Transverse colon (tissue), 4 donors: ENCODE measurements around the gene SNAP91. TPM values are rescaled to one million over a fixed set of nuclear protein-coding genes. Genes with fewer than 3 reads are reported as not detected.
"Not testable (repeated sequence)": the region's sequence is repeated elsewhere in the genome, so short reads cannot be mapped to it uniquely, and the experiment has no call there.

Experiments
- DNase-seq: peaks from one replicate; pipeline ENCODE4 v3.0.0-alpha.2; 2019
- H3K27ac ChIP-seq, 4 donors: fragments of 200-600 bp; sonication (generic); 2 replicates each; pipeline ENCODE4 v1.5.1; 2016 to 2018; ENCODE audit warnings: inconsistent platforms in 4 of 4
- H3K27me3 ChIP-seq: fragments of 200-600 bp; sonication (generic); 2 replicates; pipeline ENCODE4 v1.5.1; 2017; ENCODE audit warnings: inconsistent platforms
- H3K36me3 ChIP-seq, 4 donors: fragments of 200-600 bp; sonication (generic); 2 replicates each; pipeline ENCODE4 v1.5.1; 2017 to 2019; ENCODE audit warnings: inconsistent platforms in 4 of 4
- H3K4me1 ChIP-seq, 4 donors: fragments of 200-600 bp; sonication (generic); 2 replicates each; pipeline ENCODE4 v1.5.1; 2017 to 2020; ENCODE audit warnings: inconsistent platforms in 4 of 4
- H3K4me3 ChIP-seq, 4 donors: fragments of 200-600 bp; sonication (generic); 1 replicate in 1 of 4; 2 replicates in 3 of 4; pipeline versions ENCODE4 v1.5.1 to v1.6.1; 2017 to 2019; ENCODE audit warnings: inconsistent platforms in 4 of 4
- H3K9me3 ChIP-seq, 2 donors: fragments of 200-600 bp; sonication (generic); 2 replicates each; pipeline ENCODE4 v1.5.1; 2017 to 2019; ENCODE audit warnings: inconsistent platforms in 2 of 2
- CTCF ChIP-seq, 5 experiments: fragments of 200-600 bp in 3 of 5; fragments of 450-650 bp in 2 of 5; sonication (generic) in 3 of 5; IDR thresholded peaks; 1 replicate in 2 of 5; 2 replicates in 3 of 5; pipeline ENCODE4 v1.5.1; 2016 to 2017; ENCODE audit warnings: antibody characterized with exemption in 5 of 5, inconsistent platforms in 3 of 5, mild to moderate bottlenecking in 2 of 5, moderate library complexity in 1 of 5
- EP300 ChIP-seq: sonication (generic); formaldehyde crosslinking; IDR thresholded peaks from one replicate; pipeline ENCODE4 v1.6.1; 2017; ENCODE audit warnings: antibody characterized with exemption, low read depth
- POLR2A ChIP-seq: fragments of 450-650 bp; IDR thresholded peaks from one replicate; pipeline ENCODE4 v1.6.1; 2016; ENCODE audit warnings: antibody characterized with exemption, mild to moderate bottlenecking, moderate library complexity
- POLR2AphosphoS5 ChIP-seq, 3 donors: sonication (generic); formaldehyde crosslinking; IDR thresholded peaks; one replicate each; pipeline ENCODE4 v1.6.1; 2016; ENCODE audit warnings: antibody characterized with exemption in 3 of 3
- WGBS, 2 donors: methylation state at CpG; one replicate each; pipeline ENCODE4 v1.1.5; 2018; ENCODE audit warnings: low coverage in 1 of 2; 5-methylcytosine and 5-hydroxymethylcytosine counted together
- in situ Hi-C, 4 donors: fragments of 200-750 bp; cut with MboI; loops; one replicate each; pipeline versions ENCODE4 v1.15.0 to v1.15.1; 2017; ENCODE audit warnings: low sequenced_read_pairs in 3 of 4, low pct_ligation_motif_present in 1 of 4, low pct_unique_long_range_greater_than_20kb in 1 of 4
- intact Hi-C: fragments of 100-400 bp; cut with DNase I; formaldehyde crosslinking; loops from one replicate; pipeline ENCODE4 v1.15.1; 2023; ENCODE audit warnings: low total_unique reads
- total RNA-seq, 4 donors: library from RNA; depleted of rRNA; stranded (reverse); fragments of >200 nt; gene quantifications; one replicate each; pipeline ENCODE4 v1.1.0, GENCODE V29; 2016

The SNAP91 gene
- 1 to 10 TPM in 2 of 4 donors, under 1 TPM in 1, not detected in 1; 0.95 to 3.8 (median 1.5) TPM for total RNA-seq

- 3% methylated on average over 34 of the region's 83 CpGs; no CpG with 5 or more reads in 1 of the 2 donors for WGBS, 2 donors
- no peak for DNase-seq
- peaks cover 0 to 9% (median 6%) of the 10 kb centered on the region in 4 donors for H3K4me1 ChIP-seq
- peaks cover 0 to 7% of the 10 kb centered on the region in 2 donors for H3K9me3 ChIP-seq
- no peak within 1 kb of the TSS for H3K27ac ChIP-seq
- intact Hi-C loops (no loop called here), in situ Hi-C loops (no loop called here)
- H3K36me3 ChIP-seq: no peaks in the 10 kb centered on the region
- TF ChIP-seq CTCF (IDR thresholded peaks at IDR 0.05) (no peak), POLR2AphosphoS5 (IDR thresholded peaks at IDR 0.05) (no peak), POLR2A (no peak), EP300 (no peak)
- H3K4me3 ChIP-seq: peak within 1 kb of the TSS; percentile 5 to 58 (median 31)
- H3K27me3 ChIP-seq: peaks cover 70% of the 10 kb centered on the region
These were observed at the start of gene SNAP91 for GRCh38 chr6:83708970-83709747. TSS of gene SNAP91 (minus strand) at chr6:83709101. CDS start at chr6:83707927, 1,174 bp downstream.

GRCh38 chr6:83758533-83758932 lies 49.6 kb upstream of the SNAP91 start:
- Histone ChIP-seq H3K36me3 (no peaks in the 10 kb centered on the region), H3K4me3 (no peak overlapping the region), H3K27ac (no peak overlapping the region), H3K27me3 (no peaks in the 10 kb centered on the region), H3K4me1 (peaks cover 0 to 2% (median 0%) of the 10 kb centered on the region in 4 donors), H3K9me3 (peaks cover 0 to 10% of the 10 kb centered on the region in 2 donors)
- TF ChIP-seq POLR2A (no peak), CTCF (IDR thresholded peaks at IDR 0.05) (no peak), EP300 (no peak), POLR2AphosphoS5 (IDR thresholded peaks at IDR 0.05) (no peak)
- DNase-seq: no peak
- in situ Hi-C loops (no loop called here), intact Hi-C loops (no loop called here)

GRCh38 chr6:83757021-83757420 lies 48.1 kb upstream of the SNAP91 start:
- in situ Hi-C loops: no loop called here
- Histone ChIP-seq H3K4me3 (no peak overlapping the region), H3K27ac (no peak overlapping the region), H3K9me3 (peaks cover 0 to 10% of the 10 kb centered on the region in 2 donors), H3K4me1 (no peaks in the 10 kb centered on the region), H3K27me3 (no peaks in the 10 kb centered on the region), H3K36me3 (no peaks in the 10 kb centered on the region)
- DNase-seq: no peak
- TF ChIP-seq CTCF (IDR thresholded peaks at IDR 0.05) (no peak), POLR2AphosphoS5 (IDR thresholded peaks at IDR 0.05) (no peak), POLR2A (no peak), EP300 (no peak)
- intact Hi-C loops: no loop called here

GRCh38 chr6:83756565-83756964 lies 47.7 kb upstream of the SNAP91 start:
- no peaks in the 10 kb centered on the region for H3K4me1 ChIP-seq
- no peak for DNase-seq
- TF ChIP-seq EP300 (no peak), POLR2A (no peak), POLR2AphosphoS5 (IDR thresholded peaks at IDR 0.05) (no peak), CTCF (IDR thresholded peaks at IDR 0.05) (no peak)
- in situ Hi-C loops (no loop called here), intact Hi-C loops (no loop called here)
- peaks cover 0 to 10% of the 10 kb centered on the region in 2 donors for H3K9me3 ChIP-seq
- no peak overlapping the region for H3K4me3 ChIP-seq
- no peaks in the 10 kb centered on the region for H3K36me3 ChIP-seq
- 82 to 100% methylated on average over 2 of the region's 2 CpGs for WGBS, 2 donors
- no peak overlapping the region for H3K27ac ChIP-seq
- H3K27me3 ChIP-seq: no peaks in the 10 kb centered on the region

- H3K27me3 ChIP-seq, intact Hi-C loops, H3K4me1 ChIP-seq, H3K36me3 ChIP-seq, in situ Hi-C loops, DNase-seq, H3K27ac ChIP-seq, H3K4me3 ChIP-seq: not testable (repeated sequence)
- 81 to 82% methylated on average over 5 of the region's 5 CpGs for WGBS, 2 donors
- H3K9me3 ChIP-seq: peaks cover 0 to 10% of the 10 kb centered on the region in 2 donors
These were observed 43.5 kb upstream of the SNAP91 start for GRCh38 chr6:83752375-83752774.
